Stimulated activated CD8-positive, alpha-beta memory T cell treated with anti-CD3 and anti-CD28 coated beads, Interleukin-7, amount 100 ng/mL, for 48 hours (primary cell): ENCODE data around the gene SPATS2.

Source experiments
- DNase-seq, 2 donors: peaks; one replicate each; pipeline ENCODE4 v3.0.0-alpha.2; 2020; ENCODE audit warnings: low read depth in 1 of 2; ENCODE audit errors: extremely low read depth in 1 of 2

Gene SPATS2

GRCh38 chr12:49567611-49568441 is 200.6 kb downstream of the SPATS2 start, which contains the start of gene MCRS1:
Gene MCRS1, minus strand, starts transcription at chr12:49568142. Its CDS starts 1,411 bp downstream, at chr12:49566731.
- DNase-seq: peak; percentile 59 to 87

- no peak for DNase-seq
Observed at GRCh38 chr12:49568442-49569162, 201.3 kb downstream of the SPATS2 start.
